HL-60 (cell line): ENCODE results near the gene TBC1D5.

Experiments used
- DNase-seq, 2 experiments: peaks; one replicate each; pipeline ENCODE4 v3.0.0-alpha.2; 2010 to 2020; ENCODE audit warnings: low read depth in 1 of 2, low spot score in 1 of 2
- H3K27ac ChIP-seq: fragments of 250-450 bp; sonication (Bioruptor Pico); replicated peaks from 2 replicates; pipeline ENCODE4 v1.5.1; 2020; ENCODE audit warnings: mild to moderate bottlenecking, moderate library complexity
- H3K27me3 ChIP-seq: fragments of 250-450 bp; sonication (Bioruptor Pico); 2 replicates; pipeline ENCODE4 v1.5.1; 2021; ENCODE audit warnings: mild to moderate bottlenecking, moderate library complexity; ENCODE audit not compliant: insufficient read depth, poor library complexity, severe bottlenecking
- H3K4me3 ChIP-seq: replicated peaks from 2 replicates; pipeline ENCODE4 v1.5.1; 2011; ENCODE audit warnings: mild to moderate bottlenecking, control low read depth, low read length; ENCODE audit not compliant: insufficient read depth
- GABPA ChIP-seq: IDR thresholded peaks from 2 replicates; pipeline ENCODE4 v1.6.1; 2012; ENCODE audit warnings: low read depth
- POLR2AphosphoS5 ChIP-seq: IDR thresholded peaks from 2 replicates; pipeline ENCODE4 v1.6.1; 2012; ENCODE audit warnings: low read depth
- SPI1 ChIP-seq: IDR thresholded peaks from 2 replicates; pipeline ENCODE4 v1.6.1; 2012; ENCODE audit warnings: low read depth, mild to moderate bottlenecking, borderline replicate concordance
- TF ChIP-seq, protein P1 (sequence below): IDR thresholded peaks from one replicate; pipeline ENCODE4 v1.5.1; 2011; ENCODE audit warnings: low read length, control low read depth, inconsistent platforms; ENCODE audit not compliant: insufficient read depth
- TF ChIP-seq, protein P2 (sequence below): IDR thresholded peaks from 2 replicates; pipeline ENCODE4 v1.6.1; 2012; ENCODE audit warnings: low read depth; ENCODE audit not compliant: insufficient replicate concordance

TBC1D5 gene

DNA sequence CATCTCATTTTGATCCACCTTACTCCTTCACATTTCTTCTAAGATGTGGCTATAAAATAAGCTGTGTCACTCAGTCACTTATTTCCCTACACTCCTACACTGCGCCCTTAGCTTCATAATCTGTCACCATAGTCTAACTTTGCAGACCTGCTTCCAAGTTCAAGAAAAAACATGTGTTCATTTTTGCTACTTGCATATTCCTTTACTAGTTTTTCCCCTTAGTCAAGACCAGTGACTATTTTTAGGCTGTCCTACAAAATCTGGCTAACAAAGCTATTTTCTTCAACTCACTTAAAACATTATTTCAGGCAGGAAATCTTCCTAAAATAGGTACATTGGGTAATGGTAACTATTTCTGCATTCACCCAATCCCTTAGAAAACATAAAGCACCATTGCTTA, 272.5 kb downstream of the TBC1D5 start:
- no peak overlapping the region for H3K4me3 ChIP-seq
- TF ChIP-seq, protein P1, sequence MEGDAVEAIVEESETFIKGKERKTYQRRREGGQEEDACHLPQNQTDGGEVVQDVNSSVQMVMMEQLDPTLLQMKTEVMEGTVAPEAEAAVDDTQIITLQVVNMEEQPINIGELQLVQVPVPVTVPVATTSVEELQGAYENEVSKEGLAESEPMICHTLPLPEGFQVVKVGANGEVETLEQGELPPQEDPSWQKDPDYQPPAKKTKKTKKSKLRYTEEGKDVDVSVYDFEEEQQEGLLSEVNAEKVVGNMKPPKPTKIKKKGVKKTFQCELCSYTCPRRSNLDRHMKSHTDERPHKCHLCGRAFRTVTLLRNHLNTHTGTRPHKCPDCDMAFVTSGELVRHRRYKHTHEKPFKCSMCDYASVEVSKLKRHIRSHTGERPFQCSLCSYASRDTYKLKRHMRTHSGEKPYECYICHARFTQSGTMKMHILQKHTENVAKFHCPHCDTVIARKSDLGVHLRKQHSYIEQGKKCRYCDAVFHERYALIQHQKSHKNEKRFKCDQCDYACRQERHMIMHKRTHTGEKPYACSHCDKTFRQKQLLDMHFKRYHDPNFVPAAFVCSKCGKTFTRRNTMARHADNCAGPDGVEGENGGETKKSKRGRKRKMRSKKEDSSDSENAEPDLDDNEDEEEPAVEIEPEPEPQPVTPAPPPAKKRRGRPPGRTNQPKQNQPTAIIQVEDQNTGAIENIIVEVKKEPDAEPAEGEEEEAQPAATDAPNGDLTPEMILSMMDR: no peak
- no peak for TF ChIP-seq SPI1
- no peak for TF ChIP-seq GABPA
- TF ChIP-seq POLR2AphosphoS5: no peak
- TF ChIP-seq, protein P2, sequence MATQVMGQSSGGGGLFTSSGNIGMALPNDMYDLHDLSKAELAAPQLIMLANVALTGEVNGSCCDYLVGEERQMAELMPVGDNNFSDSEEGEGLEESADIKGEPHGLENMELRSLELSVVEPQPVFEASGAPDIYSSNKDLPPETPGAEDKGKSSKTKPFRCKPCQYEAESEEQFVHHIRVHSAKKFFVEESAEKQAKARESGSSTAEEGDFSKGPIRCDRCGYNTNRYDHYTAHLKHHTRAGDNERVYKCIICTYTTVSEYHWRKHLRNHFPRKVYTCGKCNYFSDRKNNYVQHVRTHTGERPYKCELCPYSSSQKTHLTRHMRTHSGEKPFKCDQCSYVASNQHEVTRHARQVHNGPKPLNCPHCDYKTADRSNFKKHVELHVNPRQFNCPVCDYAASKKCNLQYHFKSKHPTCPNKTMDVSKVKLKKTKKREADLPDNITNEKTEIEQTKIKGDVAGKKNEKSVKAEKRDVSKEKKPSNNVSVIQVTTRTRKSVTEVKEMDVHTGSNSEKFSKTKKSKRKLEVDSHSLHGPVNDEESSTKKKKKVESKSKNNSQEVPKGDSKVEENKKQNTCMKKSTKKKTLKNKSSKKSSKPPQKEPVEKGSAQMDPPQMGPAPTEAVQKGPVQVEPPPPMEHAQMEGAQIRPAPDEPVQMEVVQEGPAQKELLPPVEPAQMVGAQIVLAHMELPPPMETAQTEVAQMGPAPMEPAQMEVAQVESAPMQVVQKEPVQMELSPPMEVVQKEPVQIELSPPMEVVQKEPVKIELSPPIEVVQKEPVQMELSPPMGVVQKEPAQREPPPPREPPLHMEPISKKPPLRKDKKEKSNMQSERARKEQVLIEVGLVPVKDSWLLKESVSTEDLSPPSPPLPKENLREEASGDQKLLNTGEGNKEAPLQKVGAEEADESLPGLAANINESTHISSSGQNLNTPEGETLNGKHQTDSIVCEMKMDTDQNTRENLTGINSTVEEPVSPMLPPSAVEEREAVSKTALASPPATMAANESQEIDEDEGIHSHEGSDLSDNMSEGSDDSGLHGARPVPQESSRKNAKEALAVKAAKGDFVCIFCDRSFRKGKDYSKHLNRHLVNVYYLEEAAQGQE: no peak
- H3K27ac ChIP-seq: no peak overlapping the region
- DNase-seq: no peak
- no peaks in the 10 kb centered on the region for H3K27me3 ChIP-seq

DNA sequence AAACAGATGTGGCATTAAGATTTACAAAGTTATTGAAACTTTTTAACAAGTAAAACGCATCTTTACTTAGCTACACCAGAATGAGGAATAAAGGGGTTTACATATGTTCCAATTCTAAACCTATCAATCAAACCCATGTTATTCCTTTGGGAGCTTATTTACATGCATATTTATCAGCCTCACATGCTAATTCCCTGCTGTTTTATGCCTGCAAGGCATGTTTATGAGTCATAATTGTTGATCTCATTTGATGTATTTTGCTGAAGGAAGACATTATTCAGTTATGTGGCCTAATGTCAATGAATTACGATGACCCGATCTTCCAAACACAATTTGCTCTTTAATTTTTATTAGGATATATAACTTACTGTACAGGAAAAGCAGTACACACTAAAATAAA, 272.9 kb downstream of the TBC1D5 start:
- TF ChIP-seq GABPA (no peak), POLR2AphosphoS5 (no peak), SPI1 (no peak)
- TF ChIP-seq, protein P1: no peak
- TF ChIP-seq, protein P2: no peak
- H3K4me3 ChIP-seq: no peak overlapping the region
- no peaks in the 10 kb centered on the region for H3K27me3 ChIP-seq
- no peak for DNase-seq
- H3K27ac ChIP-seq: no peak overlapping the region

DNA sequence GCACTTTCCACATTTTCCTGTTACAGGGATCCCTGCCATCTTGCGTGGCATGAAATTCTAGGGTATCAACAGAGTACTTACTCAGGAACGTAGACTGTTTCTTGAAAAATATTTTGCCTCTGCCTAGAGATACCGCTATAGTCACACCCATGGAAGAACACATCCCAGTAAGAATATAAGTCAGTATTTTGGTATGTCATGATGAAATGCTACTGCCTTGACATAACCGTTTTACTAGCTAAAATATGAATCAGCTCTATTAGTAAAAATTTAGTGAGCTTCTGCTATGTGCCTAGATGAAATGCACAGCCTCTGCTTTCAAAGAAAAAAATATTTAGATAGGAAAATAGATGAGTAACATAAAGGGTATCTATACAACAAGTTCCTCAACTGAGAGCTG, 276.4 kb downstream of the TBC1D5 start:
- no peak overlapping the region for H3K4me3 ChIP-seq
- TF ChIP-seq GABPA (no peak), POLR2AphosphoS5 (no peak), SPI1 (no peak)
- TF ChIP-seq, protein P2: no peak
- TF ChIP-seq, protein P1: no peak
- no peaks in the 10 kb centered on the region for H3K27me3 ChIP-seq
- no peak overlapping the region for H3K27ac ChIP-seq
- DNase-seq: no peak
